ENCODE results near the gene COL20A1.

COL20A1 gene

GRCh38 chr20:63354636-63355350 is 61.8 kb downstream of the COL20A1 start:
- TF ChIP-seq ZNF843 (tag by site-specific recombination; IDR thresholded peaks at IDR 0.05) (no peak), ZNF830 (tag by site-specific recombination; IDR thresholded peaks at IDR 0.05; ENCODE audit: low read depth) (no peak), ZNF530 (tag by site-specific recombination; IDR thresholded peaks at IDR 0.05; ENCODE audit: low read depth) (no peak), ZNF221 (tag by site-specific recombination; IDR thresholded peaks at IDR 0.05; ENCODE audit: borderline replicate concordance) (no peak), ZNF571 (tag by site-specific recombination; IDR thresholded peaks at IDR 0.05) (no peak), ZNF692 (tag by site-specific recombination; IDR thresholded peaks at IDR 0.05) (no peak), ZNF157 (tag by site-specific recombination; IDR thresholded peaks at IDR 0.05) (no peak), ZNF560 (tag by site-specific recombination; IDR thresholded peaks at IDR 0.05; ENCODE audit: borderline replicate concordance) (no peak), ZBTB26 (tag by site-specific recombination; optimal IDR thresholded peaks at IDR 0.05) (no peak), ZBTB20 (tag by site-specific recombination; IDR thresholded peaks at IDR 0.05) (no peak), ZNF555 (tag by site-specific recombination; conservative IDR thresholded peaks at IDR 0.05) (no peak), ZNF404 (tag by site-specific recombination; IDR thresholded peaks at IDR 0.05) (no peak), IKZF3 (tag by site-specific recombination; IDR thresholded peaks at IDR 0.05) (no peak), ZNF16 (tag by site-specific recombination; IDR thresholded peaks at IDR 0.05; ENCODE audit: low read depth) (no peak), ZNF596 (tag by site-specific recombination; IDR thresholded peaks at IDR 0.05) (no peak)
- TF ChIP-seq, protein P1, sequence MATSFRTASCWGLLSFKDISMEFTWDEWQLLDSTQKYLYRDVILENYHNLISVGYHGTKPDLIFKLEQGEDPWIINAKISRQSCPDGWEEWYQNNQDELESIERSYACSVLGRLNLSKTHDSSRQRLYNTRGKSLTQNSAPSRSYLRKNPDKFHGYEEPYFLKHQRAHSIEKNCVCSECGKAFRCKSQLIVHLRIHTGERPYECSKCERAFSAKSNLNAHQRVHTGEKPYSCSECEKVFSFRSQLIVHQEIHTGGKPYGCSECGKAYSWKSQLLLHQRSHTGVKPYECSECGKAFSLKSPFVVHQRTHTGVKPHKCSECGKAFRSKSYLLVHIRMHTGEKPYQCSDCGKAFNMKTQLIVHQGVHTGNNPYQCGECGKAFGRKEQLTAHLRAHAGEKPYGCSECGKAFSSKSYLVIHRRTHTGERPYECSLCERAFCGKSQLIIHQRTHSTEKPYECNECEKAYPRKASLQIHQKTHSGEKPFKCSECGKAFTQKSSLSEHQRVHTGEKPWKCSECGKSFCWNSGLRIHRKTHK (tag by site-specific recombination; IDR thresholded peaks at IDR 0.05), result no peak
- H3K27ac ChIP-seq (ENCODE audit: extremely low read depth, low read depth, low read length), result no peak overlapping the region
- H3K4me1 ChIP-seq (ENCODE audit: control insufficient read depth, insufficient read depth, low read length), result no peaks in the 10 kb centered on the region
- no peaks in the 10 kb centered on the region for H3K36me3 ChIP-seq (ENCODE audit: control insufficient read depth in 2 of 2, insufficient read depth in 1 of 2, low read length in 2 of 2)
- H3K9me3 ChIP-seq (ENCODE audit: control insufficient read depth, insufficient read depth, low read depth, low read length), result no peaks in the 10 kb centered on the region
- CTCF ChIA-PET, result interaction anchor here (0.8 kb wide), 1 partner anchor 27 kb away, joined by 3 read pairs; no protein-coding TSS in a partner anchor
- POLR2A ChIA-PET, result no interaction called here
- no peak overlapping the region for H3K4me3 ChIP-seq (ENCODE audit: low read depth, low read length)

- POLR2A ChIA-PET, result no interaction called here
- Histone ChIP-seq H3K4me3 (ENCODE audit: low read depth, low read length) (no peak overlapping the region), H3K27ac (ENCODE audit: extremely low read depth, low read depth, low read length) (no peak overlapping the region), H3K4me1 (ENCODE audit: control insufficient read depth, insufficient read depth, low read length) (no peaks in the 10 kb centered on the region), H3K9me3 (ENCODE audit: control insufficient read depth, insufficient read depth, low read depth, low read length) (no peaks in the 10 kb centered on the region), H3K36me3 (ENCODE audit: control insufficient read depth in 2 of 2, insufficient read depth in 1 of 2, low read length in 2 of 2) (no peaks in the 10 kb centered on the region)
- CTCF ChIA-PET, result no interaction called here
- no peak for TF ChIP-seq OVOL3 (tag by site-specific recombination; IDR thresholded peaks at IDR 0.05)
- no peak for TF ChIP-seq BCL6B (tag by site-specific recombination; IDR thresholded peaks at IDR 0.05)
- TF ChIP-seq, protein P2, sequence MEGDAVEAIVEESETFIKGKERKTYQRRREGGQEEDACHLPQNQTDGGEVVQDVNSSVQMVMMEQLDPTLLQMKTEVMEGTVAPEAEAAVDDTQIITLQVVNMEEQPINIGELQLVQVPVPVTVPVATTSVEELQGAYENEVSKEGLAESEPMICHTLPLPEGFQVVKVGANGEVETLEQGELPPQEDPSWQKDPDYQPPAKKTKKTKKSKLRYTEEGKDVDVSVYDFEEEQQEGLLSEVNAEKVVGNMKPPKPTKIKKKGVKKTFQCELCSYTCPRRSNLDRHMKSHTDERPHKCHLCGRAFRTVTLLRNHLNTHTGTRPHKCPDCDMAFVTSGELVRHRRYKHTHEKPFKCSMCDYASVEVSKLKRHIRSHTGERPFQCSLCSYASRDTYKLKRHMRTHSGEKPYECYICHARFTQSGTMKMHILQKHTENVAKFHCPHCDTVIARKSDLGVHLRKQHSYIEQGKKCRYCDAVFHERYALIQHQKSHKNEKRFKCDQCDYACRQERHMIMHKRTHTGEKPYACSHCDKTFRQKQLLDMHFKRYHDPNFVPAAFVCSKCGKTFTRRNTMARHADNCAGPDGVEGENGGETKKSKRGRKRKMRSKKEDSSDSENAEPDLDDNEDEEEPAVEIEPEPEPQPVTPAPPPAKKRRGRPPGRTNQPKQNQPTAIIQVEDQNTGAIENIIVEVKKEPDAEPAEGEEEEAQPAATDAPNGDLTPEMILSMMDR (tag by site-specific recombination; IDR thresholded peaks at IDR 0.05), result no peak
- no peak for TF ChIP-seq ZSCAN30 (tag by site-specific recombination; IDR thresholded peaks at IDR 0.05)
Measured at GRCh38 chr20:63355781-63356295, 62.9 kb downstream of the COL20A1 start.

All from HEK293 (cell line).